ENCODE measurements around the gene BDKRB2.

Gene BDKRB2

GRCh38 chr14:96213871-96214465 lies 9.3 kb downstream of the BDKRB2 start:
- Histone ChIP-seq H3K9me3 (no peaks in the 10 kb centered on the region), H3K36me3 (no peaks in the 10 kb centered on the region; the same call in 1 of the 2 replicates), H3K4me1 (peaks cover 20% of the 10 kb centered on the region), H3K27me3 (no peaks in the 10 kb centered on the region), H3K4me3 (ENCODE audit: low read depth, low read length) (no peak overlapping the region)
- no peak for DNase-seq
- TF ChIP-seq CTCF (IDR thresholded peaks at IDR 0.05; ENCODE audit: low read depth, low read length) = no peak

GRCh38 chr14:96214793-96215192 lies 10.2 kb downstream of the BDKRB2 start:
- H3K4me1 ChIP-seq = peaks cover 20% of the 10 kb centered on the region
- H3K4me3 ChIP-seq (ENCODE audit: low read depth, low read length) = no peak overlapping the region
- H3K36me3 ChIP-seq = no peaks in the 10 kb centered on the region; the same call in 1 of the 2 replicates
- TF ChIP-seq CTCF (IDR thresholded peaks at IDR 0.05; ENCODE audit: low read depth, low read length) = no peak
- DNase-seq = no peak
- no peaks in the 10 kb centered on the region for H3K27me3 ChIP-seq
- no peaks in the 10 kb centered on the region for H3K9me3 ChIP-seq

GRCh38 chr14:96215452-96216244 lies 11.0 kb downstream of the BDKRB2 start:
- H3K27me3 ChIP-seq = no peaks in the 10 kb centered on the region
- H3K4me1 ChIP-seq = peaks cover 20% of the 10 kb centered on the region
- no peak overlapping the region for H3K4me3 ChIP-seq (ENCODE audit: low read depth, low read length)
- H3K36me3 ChIP-seq = no peaks in the 10 kb centered on the region; the same call in 1 of the 2 replicates
- peak; percentile 74 for DNase-seq
- no peaks in the 10 kb centered on the region for H3K9me3 ChIP-seq
- no peak for TF ChIP-seq CTCF (IDR thresholded peaks at IDR 0.05; ENCODE audit: low read depth, low read length)

- Histone ChIP-seq H3K36me3 (no peaks in the 10 kb centered on the region), H3K4me3 (ENCODE audit: low read depth, low read length) (no peak overlapping the region), H3K27me3 (no peaks in the 10 kb centered on the region), H3K9me3 (no peaks in the 10 kb centered on the region), H3K4me1 (peaks cover 20% of the 10 kb centered on the region)
- TF ChIP-seq CTCF (IDR thresholded peaks at IDR 0.05; ENCODE audit: low read depth, low read length) = no peak
- no peak for DNase-seq
Measured at GRCh38 chr14:96216627-96217026, 12.0 kb downstream of the BDKRB2 start.

GRCh38 chr14:96217376-96217913 lies 12.8 kb downstream of the BDKRB2 start:
- H3K4me1 ChIP-seq = peaks cover 20% of the 10 kb centered on the region
- TF ChIP-seq CTCF (IDR thresholded peaks at IDR 0.05; ENCODE audit: low read depth, low read length) = no peak
- H3K27me3 ChIP-seq = no peaks in the 10 kb centered on the region
- no peaks in the 10 kb centered on the region for H3K9me3 ChIP-seq
- H3K4me3 ChIP-seq (ENCODE audit: low read depth, low read length) = no peak overlapping the region
- peak; percentile 65 for DNase-seq
- no peaks in the 10 kb centered on the region for H3K36me3 ChIP-seq
